H9 (cell line): ENCODE measurements around the gene FRMD4B. TPM values are rescaled to one million over a fixed set of nuclear protein-coding genes. Genes with fewer than 3 reads are reported as not detected.

ENCODE experiments used
- DNase-seq: peaks from one replicate; pipeline ENCODE4 v3.0.0-alpha.2; 2017
- H2AFZ ChIP-seq: one replicate; pipeline ENCODE4 v1.6.1; 2013; ENCODE audit warnings: mild to moderate bottlenecking, low read length, control low read depth, moderate library complexity
- H2AK5ac ChIP-seq: 2 replicates; pipeline ENCODE4 v1.6.1; 2013; ENCODE audit warnings: low read length, control low read depth, mixed read lengths; ENCODE audit not compliant: insufficient read length
- H2BK120ac ChIP-seq: one replicate; pipeline ENCODE4 v1.6.1; 2013; ENCODE audit warnings: low read depth, mild to moderate bottlenecking, low read length, control low read depth, inconsistent platforms; ENCODE audit not compliant: poor library complexity, severe bottlenecking
- H2BK12ac ChIP-seq: 2 replicates; pipeline ENCODE4 v1.6.1; 2013; ENCODE audit warnings: low read length, control low read depth, mixed read lengths, low read depth; ENCODE audit not compliant: insufficient read length
- H2BK15ac ChIP-seq: 2 replicates; pipeline ENCODE4 v1.6.1; 2013; ENCODE audit warnings: low read depth, low read length, control low read depth
- H2BK20ac ChIP-seq: one replicate; pipeline ENCODE4 v1.6.1; 2013; ENCODE audit warnings: low read depth, mild to moderate bottlenecking, low read length, control low read depth, inconsistent platforms; ENCODE audit not compliant: poor library complexity, severe bottlenecking
- H2BK5ac ChIP-seq: 2 replicates; pipeline ENCODE4 v1.6.1; 2013; ENCODE audit warnings: low read length, control low read depth, mixed read lengths; ENCODE audit not compliant: insufficient read length
- H3K14ac ChIP-seq: 2 replicates; pipeline ENCODE4 v1.6.1; 2013; ENCODE audit warnings: low read length, control low read depth; ENCODE audit not compliant: insufficient read depth
- H3K18ac ChIP-seq: 2 replicates; pipeline ENCODE4 v1.6.1; 2013; ENCODE audit warnings: low read depth, mild to moderate bottlenecking, mixed read lengths, low read length, control low read depth; ENCODE audit not compliant: insufficient read length
- H3K23ac ChIP-seq: 2 replicates; pipeline ENCODE4 v1.6.1; 2013; ENCODE audit warnings: low read length, control low read depth, mixed read lengths, low read depth; ENCODE audit not compliant: insufficient read length
- H3K23me2 ChIP-seq: 2 replicates; pipeline ENCODE4 v1.6.1; 2013; ENCODE audit warnings: low read depth, mild to moderate bottlenecking, mixed read lengths, low read length, control low read depth; ENCODE audit not compliant: insufficient read length, poor library complexity, severe bottlenecking
- H3K27ac ChIP-seq: 2 replicates; pipeline ENCODE4 v1.5.1; 2013; ENCODE audit warnings: low read length, control low read depth, mixed read lengths, low read depth; ENCODE audit not compliant: insufficient read length
- H3K27me3 ChIP-seq: 2 replicates; pipeline ENCODE4 v1.6.1; 2013; ENCODE audit warnings: low read length, control low read depth, inconsistent platforms; ENCODE audit not compliant: insufficient read depth
- H3K4ac ChIP-seq: 2 replicates; pipeline ENCODE4 v1.6.1; 2013; ENCODE audit warnings: low read depth, mild to moderate bottlenecking, control low read depth, inconsistent platforms, low read length, moderate library complexity
- H3K4me1 ChIP-seq: 2 replicates; pipeline ENCODE4 v1.6.1; 2013; ENCODE audit warnings: low read length, control low read depth, inconsistent platforms; ENCODE audit not compliant: insufficient read depth
- H3K4me2 ChIP-seq: 2 replicates; pipeline ENCODE4 v1.6.1; 2013; ENCODE audit warnings: low read length, control low read depth, mixed read lengths; ENCODE audit not compliant: insufficient read length, insufficient read depth
- H3K56ac ChIP-seq: 2 replicates; pipeline ENCODE4 v1.6.1; 2013; ENCODE audit warnings: low read depth, mild to moderate bottlenecking, mixed read lengths, low read length, control low read depth; ENCODE audit not compliant: insufficient read length
- H3K79me1 ChIP-seq: 2 replicates; pipeline ENCODE4 v1.6.1; 2013; ENCODE audit warnings: low read depth, mild to moderate bottlenecking, moderate library complexity, low read length, control low read depth, inconsistent platforms; ENCODE audit not compliant: insufficient read depth, poor library complexity, severe bottlenecking
- H3K79me2 ChIP-seq: 2 replicates; pipeline ENCODE4 v1.6.1; 2013; ENCODE audit warnings: low read length, control low read depth, inconsistent platforms; ENCODE audit not compliant: insufficient read depth
- H3K9ac ChIP-seq: 2 replicates; pipeline ENCODE4 v1.6.1; 2013; ENCODE audit warnings: low read length, control low read depth, mixed read lengths; ENCODE audit not compliant: insufficient read length; ENCODE audit errors: extremely low read depth
- H3K9me3 ChIP-seq: one replicate; pipeline ENCODE4 v1.6.1; 2013; ENCODE audit warnings: low read depth, low read length, inconsistent platforms; ENCODE audit not compliant: control insufficient read depth
- H3T11ph ChIP-seq: one replicate; pipeline ENCODE4 v1.6.1; 2013; ENCODE audit warnings: mild to moderate bottlenecking, low read length, control low read depth, inconsistent platforms
- H4K20me1 ChIP-seq: one replicate; pipeline ENCODE4 v1.6.1; 2013; ENCODE audit not compliant: control insufficient read depth, insufficient read length, insufficient read depth
- H4K5ac ChIP-seq: 2 replicates; pipeline ENCODE4 v1.6.1; 2013; ENCODE audit warnings: low read depth, mild to moderate bottlenecking, mixed read lengths, low read length, control low read depth; ENCODE audit not compliant: insufficient read length
- H4K8ac ChIP-seq: replicated peaks from 2 replicates; pipeline ENCODE4 v1.6.1; 2013; ENCODE audit warnings: low read length, control low read depth, mixed read lengths, low read depth; ENCODE audit not compliant: insufficient read length
- H4K91ac ChIP-seq: 2 replicates; pipeline ENCODE4 v1.6.1; 2013; ENCODE audit warnings: low read depth, mild to moderate bottlenecking, moderate library complexity, mixed read lengths, low read length, control low read depth; ENCODE audit not compliant: insufficient read length
- H3K27ac Mint-ChIP-seq, 3 experiments: 2 replicates in 2 of 3; 3 replicates in 1 of 3; pipeline ENCODE4 v1.8.0; 2020 to 2021; ENCODE audit warnings: mixed read lengths in 3 of 3, mild to moderate bottlenecking in 1 of 3, moderate library complexity in 1 of 3
- H3K27me3 Mint-ChIP-seq: 2 replicates; pipeline ENCODE4 v1.8.0; 2021; ENCODE audit warnings: low read depth, mild to moderate bottlenecking, moderate library complexity, mixed read lengths
- H3K36me3 Mint-ChIP-seq, 3 experiments: 2 replicates in 2 of 3; 3 replicates in 1 of 3; pipeline ENCODE4 v1.8.0; 2020 to 2021; ENCODE audit warnings: low read depth in 3 of 3, mixed read lengths in 3 of 3; ENCODE audit not compliant: insufficient read depth in 1 of 3
- H3K4me1 Mint-ChIP-seq, 2 experiments: 2 replicates each; pipeline ENCODE4 v1.8.0; 2020; ENCODE audit warnings: mixed read lengths in 2 of 2
- H3K4me3 Mint-ChIP-seq, 2 experiments: 2 replicates in 1 of 2; 3 replicates in 1 of 2; pipeline ENCODE4 v1.8.0; 2020 to 2021; ENCODE audit warnings: mild to moderate bottlenecking in 2 of 2, mixed read lengths in 2 of 2, moderate library complexity in 1 of 2
- H3K9me3 Mint-ChIP-seq, 2 experiments: 2 replicates in 1 of 2; 3 replicates in 1 of 2; pipeline ENCODE4 v1.8.0; 2020; ENCODE audit warnings: mild to moderate bottlenecking in 2 of 2, mixed read lengths in 2 of 2, moderate library complexity in 1 of 2
- CTCF ChIP-seq: fragments of 200-600 bp; sonication (generic); conservative IDR thresholded peaks from 3 replicates; pipeline ENCODE4 v1.8.0; 2021; ENCODE audit warnings: antibody characterized with exemption, mild to moderate bottlenecking
- WGBS: extraction: QIAGEN DNeasy Blood & Tissue Kit; methylation state at CpG from one replicate; pipeline ENCODE4 v1.1.7; 2013; ENCODE audit warnings: missing lambda C conversion rate, low lambda C conversion rate, mixed read lengths; ENCODE audit not compliant: insufficient read length; ENCODE audit errors: extremely low coverage; 5-methylcytosine and 5-hydroxymethylcytosine counted together
- total RNA-seq: library from RNA; stranded (reverse); gene quantifications from 2 replicates; pipeline ENCODE4 v1.2.1, GENCODE V29; 2021

Gene FRMD4B
- total RNA-seq, 1 experiment from 2014 or later, result 3.4 TPM

DNA sequence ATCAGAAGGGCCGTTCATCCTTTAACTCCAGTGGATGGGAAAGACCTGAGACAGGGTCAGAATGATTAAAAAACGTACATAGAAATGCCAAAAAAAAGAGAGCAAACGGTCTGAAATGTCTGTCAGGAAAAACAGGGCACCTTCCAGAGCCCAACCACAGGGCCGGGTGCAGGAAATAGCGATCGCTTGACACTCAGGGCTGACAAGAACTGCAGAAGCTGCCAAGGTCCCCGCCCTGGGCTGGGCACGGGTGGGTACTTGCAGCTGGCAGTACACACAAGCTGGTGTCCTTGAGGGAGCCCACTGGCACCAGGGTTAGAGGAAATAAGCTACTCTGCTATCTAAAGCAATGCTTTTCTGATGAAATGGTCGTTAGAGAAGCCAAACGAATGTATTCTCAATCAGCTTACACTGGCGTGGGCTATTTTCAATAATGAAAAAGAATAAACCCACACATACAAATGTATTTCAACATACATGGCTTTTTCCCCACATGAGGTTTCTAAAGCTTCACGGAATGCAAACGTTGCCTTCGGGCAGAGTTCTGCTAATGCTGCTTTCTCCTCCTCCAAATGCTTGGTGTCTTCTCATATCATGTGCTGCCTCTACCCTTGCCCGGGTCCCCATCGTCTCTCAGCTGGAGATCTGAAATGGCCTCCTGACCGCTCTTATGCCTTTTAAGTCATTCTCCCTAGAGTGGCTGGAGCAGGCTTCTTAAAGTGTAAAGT is 15.6 kb downstream of the FRMD4B start:
- Histone ChIP-seq H2AFZ (no peak overlapping the region), H2BK15ac (no peak overlapping the region), H3K4me1 (no peaks in the 10 kb centered on the region), H3K23ac (no peak overlapping the region), H3K9ac (no peak overlapping the region), H3K18ac (no peak overlapping the region), H4K91ac (no peak overlapping the region), H2BK5ac (no peak overlapping the region), H2BK120ac (no peak overlapping the region), H2AK5ac (no peak overlapping the region), H3K27me3 (no peaks in the 10 kb centered on the region), H3K79me2 (no peaks in the 10 kb centered on the region), H3K23me2 (no peaks in the 10 kb centered on the region), H4K8ac (no peak overlapping the region), H3K4ac (no peak overlapping the region), H4K20me1 (no peaks in the 10 kb centered on the region), H3K79me1 (no peaks in the 10 kb centered on the region), H3T11ph (no peak overlapping the region), H3K56ac (no peak overlapping the region), H2BK12ac (no peak overlapping the region), H4K5ac (no peak overlapping the region), H2BK20ac (no peak overlapping the region), H3K27ac (no peak overlapping the region), H3K4me2 (no peak overlapping the region), H3K9me3 (no peaks in the 10 kb centered on the region), H3K14ac (no peak overlapping the region)
- Mint-ChIP-seq H3K4me1 (no peaks in the 10 kb centered on the region), H3K9me3 (no peaks in the 10 kb centered on the region), H3K36me3 (no peaks in the 10 kb centered on the region), H3K4me3 (no peak overlapping the region), H3K27ac (no peak overlapping the region), H3K27me3 (no peaks in the 10 kb centered on the region)
- no peak for DNase-seq
- no peak for TF ChIP-seq CTCF
- WGBS, result no CpG with 5 or more reads among the region's 17 CpGs
